Erythroblast (primary cell): ENCODE measurements around the gene LDLRAD4.

Experiments
- GATA1 ChIP-seq: IDR thresholded peaks from 2 replicates; pipeline ENCODE4 v1.6.1; 2011; ENCODE audit warnings: low read depth, mild to moderate bottlenecking, control low read depth, low read length, moderate library complexity
- POLR2A ChIP-seq: IDR thresholded peaks from 2 replicates; pipeline ENCODE4 v1.6.1; 2011; ENCODE audit warnings: mild to moderate bottlenecking, low read length

DNA sequence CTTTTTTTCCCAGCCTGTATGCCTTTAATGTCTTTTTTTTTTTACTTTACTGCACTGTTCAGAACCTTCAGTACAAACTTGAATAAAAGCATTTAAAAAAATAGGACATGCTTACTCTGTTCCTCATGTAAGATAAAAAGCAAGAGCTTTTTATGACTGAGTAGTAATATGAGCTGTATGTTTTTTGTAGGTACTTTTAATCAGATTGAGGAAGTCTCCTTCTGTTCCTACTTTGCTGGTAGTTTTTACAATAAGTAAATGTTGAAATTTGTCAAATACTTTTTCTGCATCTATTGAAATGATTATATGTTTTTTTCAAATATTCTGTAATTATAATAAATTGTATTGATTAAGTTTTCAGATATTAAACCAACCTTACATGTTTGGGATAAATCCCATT lies 318.0 kb downstream of the LDLRAD4 start:
- no peak for TF ChIP-seq POLR2A
- no peak for TF ChIP-seq GATA1
